Measurements from ENCODE around the gene GUF1.
"Not testable (repeated sequence)": the region's sequence is repeated elsewhere in the genome, so short reads cannot be mapped to it uniquely, and the experiment has no call there.

Gene GUF1

GRCh38 chr4:44700427-44700826 lies 22.2 kb downstream of the GUF1 start:
- no peak for DNase-seq (ENCODE audit: low read depth in 4 of 4, low spot score in 1 of 4)

- DNase-seq (ENCODE audit: low read depth in 4 of 4, low spot score in 1 of 4), result no peak
Observed at GRCh38 chr4:44701037-44701436, 22.8 kb downstream of the GUF1 start.

GRCh38 chr4:44704673-44705072 lies 26.5 kb downstream of the GUF1 start:
- DNase-seq (ENCODE audit: low read depth in 4 of 4, low spot score in 1 of 4), result no peak

GRCh38 chr4:44713125-44713524 lies 34.9 kb downstream of the GUF1 start:
- DNase-seq (ENCODE audit: low read depth in 4 of 4, low spot score in 1 of 4), result no peak

GRCh38 chr4:44716597-44716996 lies 38.4 kb downstream of the GUF1 start:
- no peak for DNase-seq (ENCODE audit: low read depth in 4 of 4, low spot score in 1 of 4)

GRCh38 chr4:44720371-44720770 lies 42.2 kb downstream of the GUF1 start:
- no peak for DNase-seq (ENCODE audit: low read depth in 4 of 4, low spot score in 1 of 4)

- DNase-seq (ENCODE audit: low read depth in 4 of 4, low spot score in 1 of 4), result no peak
Observed at GRCh38 chr4:44722001-44722400, 43.8 kb downstream of the GUF1 start.

- no peak for DNase-seq (ENCODE audit: low read depth in 4 of 4, low spot score in 1 of 4)
Observed at GRCh38 chr4:44725166-44725565, 46.9 kb downstream of the GUF1 start.

GRCh38 chr4:44725726-44726037 lies 47.5 kb downstream of the GUF1 start:
- no peak for DNase-seq (ENCODE audit: low read depth in 4 of 4, low spot score in 1 of 4)

GRCh38 chr4:44726038-44726871 lies 48.0 kb downstream of the GUF1 start, which contains the start of gene GNPDA2:
TSS of gene GNPDA2 (minus strand) at chr4:44726556. CDS start at chr4:44722207, 4,349 bp downstream.
- peak; percentile 40 to 73 (median 62) for DNase-seq (ENCODE audit: low read depth in 4 of 4, low spot score in 1 of 4)

- no peak for DNase-seq (ENCODE audit: low read depth in 4 of 4, low spot score in 1 of 4)
Observed at GRCh38 chr4:44727471-44727870, 49.3 kb downstream of the GUF1 start.

- not testable (repeated sequence) for DNase-seq (ENCODE audit: low read depth in 4 of 4, low spot score in 1 of 4)
Observed at GRCh38 chr4:44728694-44729093, 50.5 kb downstream of the GUF1 start.

- no peak for DNase-seq (ENCODE audit: low read depth in 4 of 4, low spot score in 1 of 4)
Observed at GRCh38 chr4:44736900-44737299, 58.7 kb downstream of the GUF1 start.

GRCh38 chr4:44738615-44739014 lies 60.4 kb downstream of the GUF1 start:
- DNase-seq (ENCODE audit: low read depth in 4 of 4, low spot score in 1 of 4), result no peak

GRCh38 chr4:44740201-44740600 lies 62.0 kb downstream of the GUF1 start:
- DNase-seq (ENCODE audit: low read depth in 4 of 4, low spot score in 1 of 4), result no peak

Measured in stimulated activated CD4-positive, alpha-beta T cell treated with anti-CD3 and anti-CD28 coated beads, Interleukin-1b, Interleukin-23, amount 100 ng/mL, for 24 hours (primary cell).